Activated CD8-positive, alpha-beta memory T cell treated with anti-CD3 and anti-CD28 coated beads, Interleukin-2, amount 50 U/mL, for 24 hours (primary cell): ENCODE data around the gene SVEP1.
"Not testable (repeated sequence)": the region's sequence is repeated elsewhere in the genome, so short reads cannot be mapped to it uniquely, and the experiment has no call there.

ENCODE experiments used
- DNase-seq: peaks from one replicate; pipeline ENCODE4 v3.0.0-alpha.2; 2020; ENCODE audit errors: extremely low read depth

SVEP1 gene

GRCh38 chr9:110579034-110579861, at the start of gene SVEP1:
TSS of gene SVEP1 (minus strand) at chr9:110579741. CDS start at chr9:110579543, 198 bp downstream.
- DNase-seq, result no peak

- no peak for DNase-seq
Observed at GRCh38 chr9:110626101-110626829, 46.7 kb upstream of the SVEP1 start.

- DNase-seq, result no peak
Observed at GRCh38 chr9:110623462-110624025, 44.0 kb upstream of the SVEP1 start.

DNA sequence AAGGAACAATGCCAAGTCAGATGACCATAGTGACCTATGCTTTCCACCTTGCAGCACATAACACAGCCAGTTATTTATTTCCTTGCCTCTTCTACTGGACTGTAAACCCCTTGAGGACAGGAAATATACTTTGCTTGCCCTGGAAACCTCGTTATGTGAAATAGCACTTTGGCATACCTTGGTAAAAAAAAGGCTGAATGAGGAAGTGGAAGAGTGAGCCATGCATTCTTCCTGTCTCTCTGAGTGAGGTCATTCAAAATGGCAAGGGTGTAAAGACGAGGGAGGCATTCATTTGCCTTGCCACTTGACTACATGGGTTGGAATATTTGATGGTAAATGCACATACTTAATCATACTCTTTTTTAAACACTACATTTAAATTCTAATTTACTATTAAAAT, 42.8 kb upstream of the SVEP1 start:
- DNase-seq, result no peak

- DNase-seq, result no peak
Observed at GRCh38 chr9:110620726-110621125, 41.2 kb upstream of the SVEP1 start.

DNA sequence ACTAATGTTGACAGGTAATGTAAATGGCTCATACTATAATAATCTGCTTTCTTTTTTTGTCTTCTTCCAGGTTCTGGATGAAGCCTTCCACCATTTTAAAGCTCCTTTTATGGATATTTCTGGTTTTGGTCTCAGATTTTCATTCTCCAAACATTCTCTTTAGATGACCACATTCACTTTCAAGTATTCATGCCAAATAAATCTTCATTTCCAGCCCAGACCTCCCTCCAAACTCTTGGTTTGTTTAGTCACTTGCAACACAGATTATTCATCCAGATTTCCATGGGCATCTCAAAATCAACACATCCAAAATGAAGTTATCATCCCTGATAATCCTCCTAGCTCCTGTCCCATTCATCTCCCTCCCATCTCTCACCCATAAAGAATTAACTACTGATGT, 40.3 kb upstream of the SVEP1 start:
- no peak for DNase-seq

GRCh38 chr9:110615498-110615897, 36.0 kb upstream of the SVEP1 start:
- no peak for DNase-seq

- not testable (repeated sequence) for DNase-seq
Observed at GRCh38 chr9:110614576-110614975, 35.0 kb upstream of the SVEP1 start.

- no peak for DNase-seq
Observed at GRCh38 chr9:110606179-110606790, 26.7 kb upstream of the SVEP1 start.

DNA sequence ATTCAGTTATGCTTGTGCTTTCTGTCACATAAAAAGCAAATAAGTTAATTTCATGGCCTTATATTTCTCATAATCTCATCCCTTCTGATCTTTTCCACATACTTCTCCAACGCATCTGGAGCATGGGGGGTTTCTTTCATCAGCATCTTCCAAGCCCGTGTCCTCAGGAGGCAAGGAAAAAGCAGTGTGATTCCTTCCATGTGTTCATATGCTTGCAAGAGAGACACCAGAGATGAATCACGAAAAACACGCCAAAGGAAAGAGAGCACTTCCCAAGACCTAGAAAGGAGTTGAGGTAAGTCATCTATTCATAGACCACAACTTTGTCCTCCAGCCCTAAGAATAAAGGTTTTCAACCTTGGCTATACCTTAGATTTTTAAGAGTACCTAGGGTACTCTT, 26.0 kb upstream of the SVEP1 start:
- no peak for DNase-seq

DNA sequence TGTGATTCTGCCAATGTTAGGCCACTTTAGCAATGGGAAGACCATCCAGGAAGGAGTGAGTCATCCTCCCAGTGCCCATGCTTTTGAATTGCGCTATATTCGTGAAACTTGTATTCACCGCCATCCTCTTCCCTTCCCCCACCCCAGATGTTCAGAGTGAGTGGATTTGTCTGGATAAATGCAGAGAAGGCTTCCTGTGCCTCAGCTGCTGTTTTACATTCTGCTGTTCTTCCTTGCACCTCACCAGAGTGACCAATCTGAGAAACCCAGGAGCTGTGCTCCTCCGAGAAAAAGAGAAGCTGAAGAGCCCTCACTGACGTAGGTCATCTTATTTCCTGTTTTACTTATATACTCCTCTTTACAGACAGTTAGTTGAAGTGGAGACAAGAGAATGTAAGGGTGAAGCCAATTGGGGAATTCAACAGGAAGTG, 24.6 kb upstream of the SVEP1 start:
- no peak for DNase-seq

DNA sequence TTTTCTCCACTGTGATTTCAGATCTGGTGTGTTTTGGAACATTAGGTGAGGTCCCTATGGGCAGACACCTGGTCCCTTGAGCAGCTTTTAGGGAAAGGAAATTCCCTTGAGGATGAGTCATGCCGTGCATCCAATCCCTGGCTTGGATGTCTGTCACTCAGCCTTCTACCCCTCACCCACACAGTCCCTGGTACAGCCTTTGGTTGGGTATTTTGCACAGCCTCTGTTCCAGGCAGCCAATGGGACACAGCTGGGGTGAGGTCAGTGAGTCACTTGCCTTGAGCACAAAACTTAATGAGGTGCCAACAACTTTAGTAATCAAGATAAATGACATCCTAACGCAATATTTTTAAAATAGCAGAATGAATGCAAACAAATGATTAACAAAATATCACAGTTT, 22.7 kb upstream of the SVEP1 start:
- DNase-seq, result no peak

DNA sequence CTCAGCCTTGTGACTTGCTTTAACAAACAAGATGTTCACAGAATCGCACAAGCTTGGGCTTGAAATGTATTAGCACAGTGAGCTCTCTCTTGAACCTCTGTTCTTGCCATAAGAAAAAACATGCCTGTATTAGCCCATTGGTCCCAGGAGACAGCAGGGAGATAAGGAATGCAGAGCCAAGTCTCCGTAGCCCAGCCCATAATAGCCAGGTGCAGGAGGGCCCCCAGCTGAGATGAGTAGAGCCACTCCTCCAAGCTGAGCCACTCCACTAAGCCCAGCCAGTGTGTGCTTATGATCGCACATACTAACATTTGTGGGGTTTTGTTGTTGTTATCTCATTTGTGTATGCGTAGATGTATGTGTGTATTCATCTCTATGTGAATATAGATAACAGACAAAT, 21.6 kb upstream of the SVEP1 start:
- DNase-seq, result no peak

- no peak for DNase-seq
Observed at GRCh38 chr9:110599468-110599867, 19.9 kb upstream of the SVEP1 start.

DNA sequence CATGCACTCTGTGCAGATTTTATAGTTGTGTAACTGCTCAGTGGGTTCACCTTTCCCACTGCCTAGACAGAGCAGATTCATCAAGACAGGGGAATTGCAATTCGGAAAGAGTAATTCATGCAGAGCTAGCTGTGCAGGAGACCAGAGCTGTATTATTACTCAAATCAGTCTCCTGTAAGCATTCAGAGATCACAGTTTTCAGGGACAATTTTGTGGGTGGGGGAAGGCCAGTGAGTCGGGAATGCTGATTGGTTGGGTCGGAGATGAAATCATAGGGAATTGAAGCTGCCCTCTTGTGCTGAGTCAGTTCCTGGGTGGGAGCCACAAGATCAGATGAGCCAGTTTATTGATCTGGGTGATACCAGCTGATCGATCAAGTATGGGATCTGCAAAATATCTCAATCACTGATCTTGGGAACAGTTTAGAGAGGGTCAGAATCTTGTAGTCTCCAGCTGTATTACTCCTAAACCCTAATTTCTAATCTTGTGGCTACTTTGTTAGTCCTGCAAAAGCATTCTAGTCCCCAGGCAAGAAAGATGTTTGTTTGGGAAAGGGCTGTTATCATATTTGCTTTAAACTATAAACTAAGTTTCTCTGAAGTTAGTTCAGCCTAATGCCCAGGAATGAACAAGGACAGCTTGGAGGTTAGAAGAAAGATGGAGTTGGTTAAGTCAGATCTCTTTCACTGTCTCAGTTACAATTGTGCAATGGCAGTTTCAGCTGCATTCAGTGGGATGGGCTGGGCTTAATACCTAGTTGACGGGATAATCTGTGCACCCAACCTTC, 12.7 kb upstream of the SVEP1 start:
- DNase-seq, result no peak

DNA sequence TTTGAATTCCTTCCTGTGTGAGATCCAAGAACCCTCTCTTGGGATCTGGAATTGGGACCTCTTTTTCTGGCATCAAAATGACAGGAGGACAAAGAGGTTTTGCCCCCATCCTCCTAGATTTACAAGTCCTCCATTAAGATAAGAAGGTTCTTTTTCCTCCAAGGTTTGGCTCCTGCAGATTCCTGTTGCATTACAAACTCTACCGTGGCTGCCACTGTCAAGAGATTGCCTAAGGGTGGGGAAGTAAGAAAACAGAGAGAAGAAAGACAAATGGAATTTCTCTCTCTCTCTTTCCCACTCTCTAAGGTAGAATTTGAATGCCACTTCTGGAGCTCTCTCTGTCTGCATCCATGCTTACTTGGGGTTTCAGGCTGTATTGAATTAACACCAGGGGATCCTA, 12.0 kb upstream of the SVEP1 start:
- no peak for DNase-seq

GRCh38 chr9:110590816-110591215, 11.3 kb upstream of the SVEP1 start:
- no peak for DNase-seq

- no peak for DNase-seq
Observed at GRCh38 chr9:110588296-110588695, 8.8 kb upstream of the SVEP1 start.

- DNase-seq, result no peak
Observed at GRCh38 chr9:110583237-110583636, 3.7 kb upstream of the SVEP1 start.

DNA sequence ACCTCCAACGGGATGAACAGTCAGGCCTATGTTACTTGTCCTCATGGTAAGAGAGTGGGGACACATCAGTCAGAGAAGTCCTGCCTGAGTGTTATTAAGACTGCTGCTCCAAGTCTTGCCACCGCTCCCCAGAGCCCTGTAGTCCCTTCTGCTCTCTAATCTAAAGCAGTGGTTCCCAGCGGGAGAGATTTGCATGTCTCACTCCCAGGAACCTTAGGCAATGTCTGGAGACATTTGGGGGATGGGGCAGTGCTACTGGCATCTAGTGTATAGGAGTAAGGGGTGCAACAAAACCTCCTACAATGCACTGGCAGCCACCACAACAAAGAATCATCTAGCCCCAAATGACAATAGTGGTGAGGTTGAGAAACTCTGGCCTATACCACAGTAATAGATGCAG, 2.6 kb upstream of the SVEP1 start:
- DNase-seq, result no peak

DNA sequence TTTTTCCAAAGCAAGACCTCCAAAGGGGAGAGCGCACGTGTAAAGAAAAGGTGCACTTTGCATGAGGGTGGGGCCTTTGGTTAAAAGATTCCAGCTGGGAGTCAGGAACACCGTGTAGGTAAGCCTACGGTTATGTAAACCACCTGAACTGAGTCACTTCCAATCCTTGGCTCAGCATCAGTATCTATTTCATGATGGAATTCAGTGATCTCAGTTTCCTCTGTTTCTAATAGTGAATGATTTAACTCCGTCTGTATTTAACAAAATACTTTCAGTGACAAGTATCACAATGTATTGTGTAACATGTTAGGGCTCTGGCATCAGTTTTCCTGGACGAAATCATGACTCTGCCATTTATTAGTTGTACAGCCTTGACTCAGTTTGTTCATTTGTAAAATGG, 1.3 kb upstream of the SVEP1 start:
- no peak for DNase-seq

DNA sequence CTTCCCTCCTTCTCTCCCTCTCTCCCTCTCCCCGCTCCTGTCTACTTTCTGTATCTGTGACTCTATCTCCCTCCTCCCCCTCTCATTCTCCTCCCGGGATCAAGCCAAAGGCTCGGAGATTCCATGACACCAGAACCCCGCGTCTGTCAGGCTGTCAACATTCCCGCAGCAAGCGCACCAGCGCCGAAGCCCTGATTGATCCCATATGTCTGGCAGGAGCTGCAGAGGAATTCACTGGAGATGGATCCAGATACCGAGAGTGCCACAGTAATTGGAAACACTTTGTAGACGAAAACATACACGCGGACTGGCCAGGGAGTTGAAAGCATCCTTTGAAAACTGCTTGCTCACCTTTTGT, 300 bp upstream of the SVEP1 start:
- no peak for DNase-seq
